ENCODE measurements around the gene LMAN1L. TPM values are rescaled to one million over a fixed set of nuclear protein-coding genes. Genes with fewer than 3 reads are reported as not detected.

The LMAN1L gene
- total and polyA plus RNA-seq, 2 experiments from 2014 or later: not detected

DNA sequence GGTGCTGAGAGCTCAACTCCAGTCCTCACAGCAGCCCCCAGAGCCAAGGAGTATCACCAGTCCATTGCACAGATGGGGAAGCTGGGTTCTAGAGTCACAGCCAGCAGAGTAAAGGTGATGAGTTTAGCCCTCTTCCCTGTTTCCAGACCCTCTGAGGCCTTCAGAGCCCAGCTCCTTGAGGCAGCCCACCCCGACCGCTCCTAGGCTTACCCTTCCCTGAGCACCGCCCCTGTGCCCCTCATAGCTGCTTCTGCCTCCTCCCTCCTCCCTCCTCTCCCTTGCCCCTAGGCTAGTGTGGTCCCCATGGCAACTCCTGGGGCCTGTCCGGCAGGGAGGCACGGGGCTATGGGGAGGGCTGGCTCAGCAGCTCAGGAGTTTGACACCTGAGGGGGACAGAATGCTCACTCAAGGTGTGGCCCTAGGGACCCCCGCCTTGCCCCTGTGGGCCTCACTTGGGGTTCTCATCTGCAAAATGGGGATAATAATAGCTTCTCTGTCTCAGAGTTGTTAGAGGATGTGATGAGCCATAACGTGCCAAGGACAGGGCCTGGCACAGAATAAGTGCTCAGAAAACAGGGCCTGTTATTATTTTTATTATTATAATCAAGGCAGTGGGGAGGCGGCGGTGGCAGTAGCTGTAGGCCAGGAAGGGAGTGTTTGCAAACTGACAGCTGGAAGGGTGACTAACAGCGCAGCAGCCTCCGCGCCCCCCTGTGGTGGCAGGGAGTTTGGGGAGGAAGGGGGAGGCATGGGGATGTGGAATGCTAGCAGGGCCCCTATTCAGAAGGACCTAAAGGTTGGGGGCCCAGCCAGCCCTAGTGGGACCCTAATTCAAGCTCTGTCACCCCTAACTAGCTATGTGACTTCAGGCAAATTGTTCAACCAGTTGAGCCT lies 19.3 kb upstream of the LMAN1L start:
- H3K36me3 ChIP-seq (replicated peaks; ENCODE audit: insufficient read depth, low read depth): no peaks in the 10 kb centered on the region
- H3K79me2 ChIP-seq: peaks cover 77% of the 10 kb centered on the region
- H3K27me3 ChIP-seq: no peaks in the 10 kb centered on the region
- H3K9me2 ChIP-seq (replicated peaks; ENCODE audit: insufficient read depth): no peaks in the 10 kb centered on the region
- H3K4me1 ChIP-seq (ENCODE audit: insufficient read depth): peaks cover 19% of the 10 kb centered on the region
- WGBS (ENCODE audit: low lambda C conversion rate, missing lambda C conversion rate): 84% methylated on average over 11 of the region's 12 CpGs
- no peak overlapping the region for H2AFZ ChIP-seq
- no peak overlapping the region for H3K27ac ChIP-seq
- TF ChIP-seq EZH2 (IDR thresholded peaks at IDR 0.05; ENCODE audit: borderline replicate concordance) (no peak), EZH2phosphoT487 (IDR thresholded peaks at IDR 0.05; ENCODE audit: low read depth, severe bottlenecking, unreplicated experiment) (no peak)
- TF ChIP-seq, protein P1, sequence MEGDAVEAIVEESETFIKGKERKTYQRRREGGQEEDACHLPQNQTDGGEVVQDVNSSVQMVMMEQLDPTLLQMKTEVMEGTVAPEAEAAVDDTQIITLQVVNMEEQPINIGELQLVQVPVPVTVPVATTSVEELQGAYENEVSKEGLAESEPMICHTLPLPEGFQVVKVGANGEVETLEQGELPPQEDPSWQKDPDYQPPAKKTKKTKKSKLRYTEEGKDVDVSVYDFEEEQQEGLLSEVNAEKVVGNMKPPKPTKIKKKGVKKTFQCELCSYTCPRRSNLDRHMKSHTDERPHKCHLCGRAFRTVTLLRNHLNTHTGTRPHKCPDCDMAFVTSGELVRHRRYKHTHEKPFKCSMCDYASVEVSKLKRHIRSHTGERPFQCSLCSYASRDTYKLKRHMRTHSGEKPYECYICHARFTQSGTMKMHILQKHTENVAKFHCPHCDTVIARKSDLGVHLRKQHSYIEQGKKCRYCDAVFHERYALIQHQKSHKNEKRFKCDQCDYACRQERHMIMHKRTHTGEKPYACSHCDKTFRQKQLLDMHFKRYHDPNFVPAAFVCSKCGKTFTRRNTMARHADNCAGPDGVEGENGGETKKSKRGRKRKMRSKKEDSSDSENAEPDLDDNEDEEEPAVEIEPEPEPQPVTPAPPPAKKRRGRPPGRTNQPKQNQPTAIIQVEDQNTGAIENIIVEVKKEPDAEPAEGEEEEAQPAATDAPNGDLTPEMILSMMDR (IDR thresholded peaks at IDR 0.05; ENCODE audit: poor library complexity): no peak
- no peak overlapping the region for H3K4me2 ChIP-seq
- no peak overlapping the region for H3K4me3 ChIP-seq
- H3K9me3 ChIP-seq (ENCODE audit: low read depth): no peaks in the 10 kb centered on the region
- DNase-seq (ENCODE audit: low spot score): no peak
- H4K20me1 ChIP-seq (ENCODE audit: insufficient read depth, poor library complexity, severe bottlenecking): peaks cover 62% of the 10 kb centered on the region

DNA sequence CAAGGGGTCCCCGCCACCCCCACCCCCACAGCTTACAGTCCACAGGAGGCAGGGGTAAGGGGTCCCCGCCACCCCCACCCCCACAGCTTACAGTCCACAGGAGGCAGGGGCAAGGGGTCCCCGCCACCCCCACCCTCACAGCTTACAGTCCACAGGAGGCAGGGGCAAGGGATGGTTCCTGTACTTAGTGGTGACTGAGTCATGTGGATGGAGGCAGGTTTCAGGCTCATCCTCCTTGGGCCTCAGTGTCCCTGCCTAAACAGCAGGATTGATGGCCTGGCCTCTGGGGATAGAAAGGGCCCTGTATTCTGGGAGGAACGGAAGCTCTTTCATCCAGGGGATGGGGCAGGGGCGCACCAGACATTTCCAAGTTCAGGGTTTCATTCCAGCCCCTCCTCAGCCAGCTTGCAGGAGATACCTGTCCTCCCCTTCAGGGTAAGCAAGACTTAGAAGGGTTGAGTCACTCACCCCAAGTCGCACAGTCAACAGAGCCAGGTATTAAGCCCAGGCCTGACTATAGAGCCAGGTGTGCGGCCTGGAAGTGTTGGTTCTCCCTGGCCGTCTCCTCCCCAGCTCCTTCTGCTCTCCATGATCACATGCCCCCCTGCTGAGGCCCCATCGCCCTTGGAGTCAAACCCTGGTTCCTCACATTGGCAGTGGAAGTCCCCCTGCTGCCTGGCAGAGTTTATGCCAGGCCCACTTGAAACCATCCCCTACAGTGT lies 18.2 kb upstream of the LMAN1L start:
- no peak for TF ChIP-seq EZH2phosphoT487 (IDR thresholded peaks at IDR 0.05; ENCODE audit: low read depth, severe bottlenecking, unreplicated experiment)
- TF ChIP-seq, protein P1 (IDR thresholded peaks at IDR 0.05; ENCODE audit: poor library complexity): no peak
- DNase-seq (ENCODE audit: low spot score): no peak
- Histone ChIP-seq H2AFZ (no peak overlapping the region), H3K4me1 (ENCODE audit: insufficient read depth) (peaks cover 12% of the 10 kb centered on the region), H3K36me3 (replicated peaks; ENCODE audit: insufficient read depth, low read depth) (no peaks in the 10 kb centered on the region), H3K9me2 (replicated peaks; ENCODE audit: insufficient read depth) (no peaks in the 10 kb centered on the region), H3K27me3 (no peaks in the 10 kb centered on the region), H3K27ac (no peak overlapping the region), H3K9me3 (ENCODE audit: low read depth) (no peaks in the 10 kb centered on the region), H4K20me1 (ENCODE audit: insufficient read depth, poor library complexity, severe bottlenecking) (peaks cover 53% of the 10 kb centered on the region), H3K4me3 (no peak overlapping the region), H3K4me2 (no peak overlapping the region), H3K79me2 (peaks cover 67% of the 10 kb centered on the region)
- WGBS (ENCODE audit: low lambda C conversion rate, missing lambda C conversion rate): 81% methylated on average over 6 of the region's 9 CpGs

DNA sequence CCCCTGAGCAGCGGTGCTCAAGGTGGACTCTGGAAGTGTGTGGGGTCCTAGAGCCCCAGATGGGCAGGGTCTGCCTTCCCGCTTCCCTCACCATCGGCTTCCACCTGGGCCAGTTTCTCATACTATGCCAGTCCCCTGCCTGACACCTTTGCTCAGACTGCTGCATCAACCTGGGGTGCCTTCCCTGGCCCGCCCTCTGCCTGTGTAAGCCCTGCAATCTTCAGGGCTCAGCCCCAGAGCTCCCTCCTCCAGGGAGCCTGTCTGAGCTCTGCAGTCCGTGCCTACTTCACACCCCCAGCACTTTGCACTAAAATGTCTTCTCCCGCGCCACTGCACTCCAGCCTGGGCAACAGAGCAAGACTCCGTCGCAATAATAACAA lies 17.7 kb upstream of the LMAN1L start:
- no peaks in the 10 kb centered on the region for H3K36me3 ChIP-seq (replicated peaks; ENCODE audit: insufficient read depth, low read depth)
- no peaks in the 10 kb centered on the region for H3K27me3 ChIP-seq
- no peak overlapping the region for H3K27ac ChIP-seq

More for the DNA sequence above, 17.7 kb upstream of the LMAN1L start:
- no peak for TF ChIP-seq EZH2phosphoT487 (IDR thresholded peaks at IDR 0.05; ENCODE audit: low read depth, severe bottlenecking, unreplicated experiment)
- no peak for TF ChIP-seq EZH2 (IDR thresholded peaks at IDR 0.05; ENCODE audit: borderline replicate concordance)
- TF ChIP-seq, protein P1 (IDR thresholded peaks at IDR 0.05; ENCODE audit: poor library complexity): no peak
- H3K4me2 ChIP-seq: no peak overlapping the region
- H3K79me2 ChIP-seq: peaks cover 62% of the 10 kb centered on the region
- WGBS (ENCODE audit: low lambda C conversion rate, missing lambda C conversion rate): 96% methylated on average over 9 of the region's 9 CpGs
- H3K9me2 ChIP-seq (replicated peaks; ENCODE audit: insufficient read depth): no peaks in the 10 kb centered on the region
- H3K4me3 ChIP-seq: no peak overlapping the region
- no peak overlapping the region for H2AFZ ChIP-seq
- H3K4me1 ChIP-seq (ENCODE audit: insufficient read depth): peaks cover 8% of the 10 kb centered on the region
- H4K20me1 ChIP-seq (ENCODE audit: insufficient read depth, poor library complexity, severe bottlenecking): peaks cover 48% of the 10 kb centered on the region
- H3K9me3 ChIP-seq (ENCODE audit: low read depth): no peaks in the 10 kb centered on the region
- no peak for DNase-seq (ENCODE audit: low spot score)
